ENCODE results near the gene CUL1. TPM values are rescaled to one million over a fixed set of nuclear protein-coding genes. Genes with fewer than 3 reads are reported as not detected.

CUL1 gene
- total RNA-seq, 2 experiments from 2014 or later = 40.5 to 56.6 TPM

- no peaks in the 10 kb centered on the region for H3K4me1 ChIP-seq (ENCODE audit: insufficient read depth, low read length, poor library complexity, severe bottlenecking)
- no peaks in the 10 kb centered on the region for H4K20me1 ChIP-seq (ENCODE audit: insufficient read depth, low read length)
- H3K4me2 ChIP-seq (ENCODE audit: low read length) = no peak overlapping the region
- H3K27ac ChIP-seq (ENCODE audit: low read depth, low read length, poor library complexity, severe bottlenecking) = no peak overlapping the region
- no peak overlapping the region for H2AFZ ChIP-seq (ENCODE audit: low read length)
- intact Hi-C loops (cut with micrococcal nuclease; ENCODE audit: unreplicated experiment) = no loop called here
- no peak for TF ChIP-seq CTCF (conservative IDR thresholded peaks at IDR 0.05; ENCODE audit: low read length)
- no peak for TF ChIP-seq EZH2phosphoT487 (IDR thresholded peaks at IDR 0.05; ENCODE audit: borderline replicate concordance, low read depth, low read length)
- BruUV-seq (replicated peaks) = no TSS peak
- no peak for DNase-seq (ENCODE audit: low spot score)
- peaks cover 61% of the 10 kb centered on the region for H3K36me3 ChIP-seq (ENCODE audit: insufficient read depth, low read length)
- no peaks in the 10 kb centered on the region for H3K9me3 ChIP-seq (ENCODE audit: low read length)
- no peak overlapping the region for H3K4me3 ChIP-seq (ENCODE audit: low read depth, low read length, poor library complexity, severe bottlenecking)
- ChIA-PET POLR2A (interaction anchor here (0.6 to 1.1 kb wide), 3 partner anchors 10 to 65 kb away, joined by 3 to 5 read pairs (median 4); partner anchors contain the start of gene CUL1), CTCF (ENCODE audit: unreplicated experiment) (interaction anchor here (1.0 kb wide), 1 partner anchor 10 kb away, joined by 3 read pairs; no protein-coding TSS in a partner anchor)
- no peaks in the 10 kb centered on the region for H3K9me2 ChIP-seq (ENCODE audit: insufficient read depth, low read length)
- H3K79me2 ChIP-seq (ENCODE audit: insufficient read depth, low read depth, low read length) = no peaks in the 10 kb centered on the region
These were observed 64.9 kb downstream of the CUL1 start for GRCh38 chr7:148763622-148764021.

- H3K27ac ChIP-seq (ENCODE audit: low read depth, low read length, poor library complexity, severe bottlenecking) = no peak overlapping the region
- DNase-seq (ENCODE audit: low spot score) = no peak
- intact Hi-C loops (cut with micrococcal nuclease; ENCODE audit: unreplicated experiment) = no loop called here
- no peaks in the 10 kb centered on the region for H4K20me1 ChIP-seq (ENCODE audit: insufficient read depth, low read length)
- ChIA-PET POLR2A (interaction anchor here (0.7 kb wide), 2 partner anchors 143 to 165 kb away, joined by 3 to 4 read pairs; no protein-coding TSS in a partner anchor), CTCF (ENCODE audit: unreplicated experiment) (no interaction called here)
- no peaks in the 10 kb centered on the region for H3K79me2 ChIP-seq (ENCODE audit: insufficient read depth, low read depth, low read length)
- H3K9me3 ChIP-seq (ENCODE audit: low read length) = no peaks in the 10 kb centered on the region
- no peak overlapping the region for H3K4me2 ChIP-seq (ENCODE audit: low read length)
- no peaks in the 10 kb centered on the region for H3K4me1 ChIP-seq (ENCODE audit: insufficient read depth, low read length, poor library complexity, severe bottlenecking)
- no peak for TF ChIP-seq CTCF (conservative IDR thresholded peaks at IDR 0.05; ENCODE audit: low read length)
- no peak for TF ChIP-seq EZH2phosphoT487 (IDR thresholded peaks at IDR 0.05; ENCODE audit: borderline replicate concordance, low read depth, low read length)
- H3K36me3 ChIP-seq (ENCODE audit: insufficient read depth, low read length) = peaks cover 87% of the 10 kb centered on the region
- H3K9me2 ChIP-seq (ENCODE audit: insufficient read depth, low read length) = no peaks in the 10 kb centered on the region
- H2AFZ ChIP-seq (ENCODE audit: low read length) = no peak overlapping the region
- no peak overlapping the region for H3K4me3 ChIP-seq (ENCODE audit: low read depth, low read length, poor library complexity, severe bottlenecking)
- BruUV-seq (replicated peaks) = no TSS peak
These were observed 71.3 kb downstream of the CUL1 start for GRCh38 chr7:148770004-148770403.

- intact Hi-C loops (cut with micrococcal nuclease; ENCODE audit: unreplicated experiment) = no loop called here
These were observed 73.8 kb downstream of the CUL1 start for GRCh38 chr7:148772297-148773089.

More at GRCh38 chr7:148772297-148773089, 73.8 kb downstream of the CUL1 start:
- Histone ChIP-seq H3K9me2 (ENCODE audit: insufficient read depth, low read length) (no peaks in the 10 kb centered on the region), H3K27ac (ENCODE audit: low read depth, low read length, poor library complexity, severe bottlenecking) (no peak overlapping the region), H2AFZ (ENCODE audit: low read length) (no peak overlapping the region), H4K20me1 (ENCODE audit: insufficient read depth, low read length) (no peaks in the 10 kb centered on the region), H3K4me1 (ENCODE audit: insufficient read depth, low read length, poor library complexity, severe bottlenecking) (no peaks in the 10 kb centered on the region), H3K4me3 (ENCODE audit: low read depth, low read length, poor library complexity, severe bottlenecking) (no peak overlapping the region), H3K36me3 (ENCODE audit: insufficient read depth, low read length) (peaks cover 92% of the 10 kb centered on the region), H3K4me2 (ENCODE audit: low read length) (no peak overlapping the region), H3K79me2 (ENCODE audit: insufficient read depth, low read depth, low read length) (no peaks in the 10 kb centered on the region), H3K9me3 (ENCODE audit: low read length) (no peaks in the 10 kb centered on the region)
- BruUV-seq (replicated peaks) = no TSS peak
- ChIA-PET POLR2A (interaction anchor here (1.4 kb wide), 1 partner anchor 19 kb away, joined by 4 read pairs; no protein-coding TSS in a partner anchor), CTCF (ENCODE audit: unreplicated experiment) (interaction anchor here (0.6 kb wide), 1 partner anchor 51 kb away, joined by 3 read pairs; no protein-coding TSS in a partner anchor)
- TF ChIP-seq CTCF (conservative IDR thresholded peaks at IDR 0.05; ENCODE audit: low read length) (no peak), EZH2phosphoT487 (IDR thresholded peaks at IDR 0.05; ENCODE audit: borderline replicate concordance, low read depth, low read length) (no peak)
- no peak for DNase-seq (ENCODE audit: low spot score)

All from OCI-LY7 (cell line).